Activated T-helper 2 cell treated with anti-CD3 and anti-CD28 coated beads, Interferon-gamma antibody, Interleukin-2, Interleukin-4, amounts not matched to agents 10 μg/mL and 5 μg/mL and 100 μg/mL, durations not matched to agents 14 hours and 24 hours and 36 hours (primary cell): Measurements from ENCODE around the gene PTPN22. TPM values are rescaled to one million over a fixed set of nuclear protein-coding genes. Genes with fewer than 3 reads are reported as not detected.
A peak's percentile ranks its signal among the peaks of the same experiment; 100 is the strongest.

Experiments
- DNase-seq: peaks from one replicate; pipeline ENCODE4 v3.0.0; 2021; ENCODE audit warnings: low spot score
- H3K27ac Mint-ChIP-seq: one replicate; pipeline ENCODE4 v1.8.0; 2021; ENCODE audit warnings: mixed read lengths
- H3K27me3 Mint-ChIP-seq: one replicate; pipeline ENCODE4 v1.8.0; 2021; ENCODE audit warnings: low read depth, mixed read lengths
- H3K36me3 Mint-ChIP-seq: one replicate; pipeline ENCODE4 v1.8.0; 2021; ENCODE audit warnings: low read depth, mixed read lengths
- H3K4me1 Mint-ChIP-seq: one replicate; pipeline ENCODE4 v1.8.0; 2021; ENCODE audit warnings: low read depth, mixed read lengths
- H3K4me3 Mint-ChIP-seq: one replicate; pipeline ENCODE4 v1.8.0; 2021; ENCODE audit warnings: low read depth, mild to moderate bottlenecking, moderate library complexity, mixed read lengths
- H3K9me3 Mint-ChIP-seq: one replicate; pipeline ENCODE4 v1.8.0; 2021; ENCODE audit warnings: mixed read lengths
- intact Hi-C: fragments of 100-400 bp; cut with micrococcal nuclease; formaldehyde crosslinking; loops from one replicate; pipeline ENCODE4 v1.15.1; 2023
- total RNA-seq: library from RNA; stranded (reverse); gene quantifications from 2 replicates; pipeline ENCODE4 v1.2.3, GENCODE V29; 2022

Gene PTPN22
- total RNA-seq, 1 donor from 2014 or later, result 57.8 TPM

DNA sequence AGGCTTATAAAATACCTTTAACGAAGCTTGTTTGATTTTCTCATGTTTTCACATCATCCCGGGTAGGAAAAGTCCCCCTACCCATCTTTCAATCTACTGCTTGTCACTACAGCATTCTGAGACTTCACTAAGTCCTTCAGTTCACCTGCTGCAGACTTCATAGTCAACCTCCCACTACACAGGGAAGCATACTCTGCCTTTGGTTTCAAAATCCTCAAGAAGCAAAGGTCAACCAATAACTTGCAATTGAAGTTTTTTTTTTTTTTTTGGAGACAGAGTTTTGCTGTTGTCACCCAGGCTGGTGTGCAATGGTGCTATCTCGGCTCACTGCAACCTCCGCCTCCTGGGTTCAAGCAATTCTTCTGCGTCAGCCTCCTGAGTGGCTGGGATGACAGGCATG lies 4.7 kb upstream of the PTPN22 start:
- Mint-ChIP-seq H3K9me3 (peaks cover 3% of the 10 kb centered on the region), H3K27me3 (no peaks in the 10 kb centered on the region), H3K4me1 (peaks cover 74% of the 10 kb centered on the region), H3K4me3 (no peak overlapping the region), H3K36me3 (peaks cover 11% of the 10 kb centered on the region), H3K27ac (no peak overlapping the region)
- intact Hi-C loops, result no loop called here
- DNase-seq, result no peak

DNA sequence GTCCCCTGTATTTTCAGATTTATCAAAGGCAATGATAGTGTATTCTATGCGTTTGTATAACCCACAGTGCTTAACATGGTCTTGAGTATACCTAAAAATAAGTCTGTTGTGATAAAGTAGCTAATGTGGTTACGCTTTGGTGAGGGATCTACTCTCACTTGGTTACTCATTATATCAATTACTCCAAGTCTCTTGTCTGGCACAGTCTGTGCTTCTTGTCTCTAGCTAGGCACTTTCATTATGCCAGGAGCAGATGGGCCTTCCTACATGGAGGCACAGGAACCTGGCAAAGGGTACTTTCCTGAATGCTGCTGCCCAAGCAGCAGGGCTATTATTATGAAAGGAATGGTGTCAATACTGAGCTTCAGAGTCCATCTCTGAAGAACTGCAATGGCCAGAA lies 4.2 kb upstream of the PTPN22 start:
- peak overlapping the region; percentile 66 for H3K27ac Mint-ChIP-seq
- intact Hi-C loops, result no loop called here
- H3K27me3 Mint-ChIP-seq, result no peaks in the 10 kb centered on the region
- H3K36me3 Mint-ChIP-seq, result peaks cover 11% of the 10 kb centered on the region
- DNase-seq, result no peak
- no peak overlapping the region for H3K4me3 Mint-ChIP-seq
- H3K9me3 Mint-ChIP-seq, result peaks cover 3% of the 10 kb centered on the region
- H3K4me1 Mint-ChIP-seq, result peaks cover 69% of the 10 kb centered on the region

DNA sequence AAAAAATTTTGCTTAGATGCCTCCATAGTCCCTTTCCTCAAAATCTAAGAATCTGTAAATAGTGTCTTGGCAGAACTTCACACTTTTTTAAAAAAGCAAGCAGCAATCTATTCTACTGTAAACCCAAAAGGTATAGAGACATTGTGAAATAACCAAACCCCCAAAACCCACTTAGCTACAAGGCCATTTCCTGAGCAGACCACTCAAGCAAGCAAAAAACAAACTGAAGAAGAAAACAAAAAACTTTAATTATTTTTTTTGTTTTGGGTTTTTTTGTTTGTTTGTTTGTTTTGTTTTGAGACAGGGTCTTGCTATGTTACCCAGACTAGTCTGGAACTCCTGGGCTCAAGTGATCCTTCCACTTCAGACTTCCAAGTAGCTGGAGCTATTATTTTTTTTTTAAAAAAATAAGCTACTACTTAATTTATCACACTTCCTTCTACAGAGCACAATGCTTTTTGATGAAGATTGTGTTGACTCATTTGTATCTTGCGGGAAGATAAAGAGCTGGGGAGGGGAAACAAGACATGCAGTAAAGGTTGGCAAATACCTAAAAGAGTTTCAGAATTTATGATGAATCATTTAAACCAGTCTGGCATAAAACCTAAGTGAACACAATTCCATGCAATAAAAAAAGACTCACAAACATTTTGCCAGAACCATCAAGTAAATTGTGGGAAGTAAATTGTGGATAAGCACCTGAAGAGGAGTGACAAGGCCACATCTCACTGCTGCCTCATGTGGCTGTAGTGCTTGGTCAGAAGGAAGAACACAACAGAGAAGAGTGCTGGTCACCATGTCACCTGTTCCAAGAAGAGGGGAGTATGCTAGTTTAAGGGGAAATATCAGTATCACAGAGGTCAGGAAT lies 2.7 kb upstream of the PTPN22 start:
- DNase-seq, result peak; percentile 24
- Mint-ChIP-seq H3K4me1 (peaks cover 62% of the 10 kb centered on the region), H3K36me3 (peaks cover 12% of the 10 kb centered on the region), H3K27ac (peak overlapping the region; percentile 93), H3K27me3 (no peaks in the 10 kb centered on the region), H3K4me3 (peak overlapping the region; percentile 41), H3K9me3 (peaks cover under 1% of the 10 kb centered on the region)
- intact Hi-C loops, result no loop called here

DNA sequence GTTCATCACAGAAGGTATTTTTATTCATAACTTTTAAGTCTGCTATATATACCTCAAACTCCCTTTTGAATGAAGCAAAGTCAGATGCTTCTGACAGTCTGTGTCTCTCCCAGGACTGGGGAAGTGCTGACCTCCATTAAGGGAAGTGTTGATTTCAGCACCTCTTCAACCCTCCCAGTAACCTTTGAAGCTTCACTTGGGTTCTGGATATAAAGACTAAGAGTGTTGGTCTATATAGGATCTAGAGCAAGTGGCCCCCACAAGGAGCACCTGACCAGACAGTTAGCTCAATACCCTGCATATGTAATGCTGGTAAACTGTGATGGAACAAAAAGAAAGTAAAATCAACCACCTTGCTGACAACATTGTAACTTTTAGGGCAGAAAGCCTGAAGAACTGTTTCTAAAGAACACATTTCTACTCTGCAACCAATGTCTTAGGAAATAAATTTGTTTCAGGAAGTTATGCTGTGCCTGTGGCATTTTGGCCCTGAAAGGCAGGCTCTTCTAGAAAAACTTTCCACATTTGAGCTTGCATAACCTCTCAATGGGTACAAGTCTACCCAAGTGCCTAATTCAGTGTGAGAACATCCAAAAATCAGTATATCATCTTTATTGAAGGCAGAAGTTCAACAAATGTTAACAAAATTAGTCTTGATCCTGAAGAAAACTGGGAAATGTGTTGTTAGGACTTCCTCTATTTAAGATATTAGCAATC lies 865 bp upstream of the PTPN22 start:
- no peaks in the 10 kb centered on the region for H3K27me3 Mint-ChIP-seq
- H3K4me3 Mint-ChIP-seq, result peak overlapping the region; percentile 86
- DNase-seq, result peak; percentile 13
- H3K27ac Mint-ChIP-seq, result peak overlapping the region; percentile 97
- H3K4me1 Mint-ChIP-seq, result peaks cover 66% of the 10 kb centered on the region
- no peaks in the 10 kb centered on the region for H3K9me3 Mint-ChIP-seq
- intact Hi-C loops, result loop anchor here (1.0 kb wide), 1 partner anchor 58 kb away; no protein-coding TSS in a partner anchor
- peaks cover 28% of the 10 kb centered on the region for H3K36me3 Mint-ChIP-seq

DNA sequence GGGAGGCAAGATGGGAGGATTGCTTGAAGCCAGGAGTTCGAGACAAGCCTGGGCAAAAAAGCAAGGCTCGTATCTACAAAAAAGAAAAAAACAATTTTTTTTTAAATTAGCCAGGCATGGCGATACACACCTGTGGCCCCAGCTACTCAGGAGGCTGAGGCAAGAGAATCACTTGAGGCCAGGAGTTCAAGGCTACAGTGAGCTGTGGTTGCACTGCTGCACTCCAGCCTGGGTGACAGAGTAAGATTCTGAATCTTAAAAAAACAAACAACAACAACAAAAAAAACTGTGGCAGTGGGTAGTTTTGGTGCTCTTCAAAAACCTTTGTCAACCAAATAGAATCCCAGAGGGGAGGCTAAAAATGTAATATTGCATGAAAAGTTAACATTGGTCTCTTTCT lies 734 bp downstream of the PTPN22 start:
- no peak for DNase-seq
- H3K27ac Mint-ChIP-seq, result peak overlapping the region; percentile 93
- no peaks in the 10 kb centered on the region for H3K27me3 Mint-ChIP-seq
- intact Hi-C loops, result loop anchor here (1.0 kb wide), 2 partner anchors 35 to 58 kb away; partner anchors contain the start of genes DCLRE1B and RSBN1
- peaks cover 61% of the 10 kb centered on the region for H3K4me1 Mint-ChIP-seq
- H3K9me3 Mint-ChIP-seq, result no peaks in the 10 kb centered on the region
- H3K36me3 Mint-ChIP-seq, result peaks cover 37% of the 10 kb centered on the region
- H3K4me3 Mint-ChIP-seq, result peak overlapping the region; percentile 86

- Mint-ChIP-seq H3K4me1 (peaks cover 51% of the 10 kb centered on the region), H3K36me3 (peaks cover 58% of the 10 kb centered on the region), H3K4me3 (peak overlapping the region; percentile 86), H3K27me3 (no peaks in the 10 kb centered on the region), H3K9me3 (no peaks in the 10 kb centered on the region), H3K27ac (peak overlapping the region; percentile 93)
- intact Hi-C loops, result loop anchor here (1.0 kb wide), 1 partner anchor 9 kb away; no protein-coding TSS in a partner anchor
- no peak for DNase-seq
These were observed 3.0 kb downstream of the PTPN22 start for GRCh38 chr1:113868387-113869083.

DNA sequence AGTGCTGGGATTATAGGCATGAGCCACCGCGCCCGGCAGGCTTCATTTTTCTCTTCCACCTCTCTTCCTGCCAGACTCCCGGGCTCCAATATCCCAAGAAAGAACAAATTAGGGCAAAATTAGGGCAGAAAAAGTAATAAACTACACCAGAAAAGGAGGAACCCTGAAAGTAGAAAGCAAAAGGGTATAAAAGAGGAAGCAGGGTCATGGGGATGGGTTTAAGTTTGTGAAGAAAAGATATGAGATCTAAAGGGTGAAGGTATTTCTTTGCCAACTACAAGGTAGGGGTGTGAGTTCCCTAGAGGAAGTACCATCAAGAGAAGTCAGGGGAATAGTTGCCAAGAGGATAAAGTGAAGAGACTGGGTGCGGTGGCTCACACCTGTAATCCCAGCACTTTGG lies 9.9 kb downstream of the PTPN22 start:
- intact Hi-C loops, result no loop called here
- DNase-seq, result no peak
- Mint-ChIP-seq H3K27me3 (no peaks in the 10 kb centered on the region), H3K27ac (peak overlapping the region; percentile 2), H3K4me3 (no peak overlapping the region), H3K9me3 (no peaks in the 10 kb centered on the region), H3K4me1 (peaks cover 47% of the 10 kb centered on the region), H3K36me3 (peaks cover 75% of the 10 kb centered on the region)

DNA sequence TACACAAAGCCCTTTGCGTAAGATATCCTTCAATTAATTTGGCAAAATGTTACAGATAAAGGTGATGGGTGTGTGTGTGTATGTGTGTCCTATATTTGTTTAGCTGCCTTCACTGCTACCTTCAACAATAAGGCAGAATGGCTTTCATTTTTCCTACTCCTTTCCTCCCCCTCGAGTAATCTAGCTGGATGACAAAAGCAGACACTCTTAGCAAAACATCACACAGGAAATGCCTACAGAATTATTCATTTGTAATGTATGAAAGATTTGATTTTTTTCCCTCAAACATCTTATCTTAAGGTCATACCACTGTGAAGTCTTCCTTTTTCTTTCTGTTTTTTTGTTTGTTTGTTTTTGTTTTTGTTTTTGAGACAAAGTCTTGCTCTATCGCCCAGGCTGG lies 10.6 kb downstream of the PTPN22 start:
- Mint-ChIP-seq H3K9me3 (no peaks in the 10 kb centered on the region), H3K36me3 (peaks cover 80% of the 10 kb centered on the region), H3K27me3 (no peaks in the 10 kb centered on the region), H3K4me3 (no peak overlapping the region), H3K27ac (peak overlapping the region; percentile 69), H3K4me1 (peaks cover 45% of the 10 kb centered on the region)
- DNase-seq, result no peak
- intact Hi-C loops, result no loop called here

DNA sequence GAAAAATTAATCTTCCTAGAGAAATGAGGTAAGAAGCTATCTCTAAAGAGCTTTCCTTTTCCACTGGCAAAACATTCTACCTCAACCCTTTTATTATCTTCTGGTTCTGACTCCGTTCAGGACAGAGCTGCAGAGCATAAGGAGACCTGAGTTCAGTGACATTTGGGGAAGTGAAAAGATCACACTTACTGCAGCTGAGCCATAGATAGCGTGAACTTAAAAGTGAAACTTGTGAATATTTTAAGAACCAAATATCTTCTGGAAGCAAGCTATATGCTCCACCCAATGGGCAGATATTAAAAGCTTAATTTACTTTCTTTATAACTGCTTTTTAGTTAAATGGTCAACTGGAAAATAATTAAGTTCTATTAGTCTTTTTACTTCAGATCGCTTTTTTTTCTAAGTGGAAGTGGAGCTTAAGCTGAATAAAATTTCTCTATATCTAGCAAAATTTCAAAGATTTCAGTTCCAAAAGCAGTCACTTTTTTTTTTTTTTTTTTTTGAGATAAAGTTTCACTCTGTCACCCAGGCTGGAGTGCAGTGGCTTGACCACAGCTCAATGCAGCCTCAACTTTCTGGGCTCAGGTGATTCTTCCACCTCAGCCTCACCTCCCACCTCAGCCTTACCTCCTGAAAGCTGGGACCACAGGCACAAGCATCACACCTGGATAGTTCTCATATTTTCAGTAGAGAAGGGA lies 11.9 kb downstream of the PTPN22 start:
- intact Hi-C loops, result loop anchor here (1.0 kb wide), 1 partner anchor 9 kb away; no protein-coding TSS in a partner anchor
- H3K27me3 Mint-ChIP-seq, result no peaks in the 10 kb centered on the region

GRCh38 chr1:113858982-113859381 lies 12.5 kb downstream of the PTPN22 start:
- no peak for DNase-seq
- Mint-ChIP-seq H3K4me3 (no peak overlapping the region), H3K36me3 (peaks cover 78% of the 10 kb centered on the region), H3K4me1 (peaks cover 45% of the 10 kb centered on the region), H3K27ac (no peak overlapping the region), H3K9me3 (no peaks in the 10 kb centered on the region), H3K27me3 (no peaks in the 10 kb centered on the region)
- intact Hi-C loops, result loop anchor here (1.0 kb wide), 1 partner anchor 9 kb away; no protein-coding TSS in a partner anchor

More for the DNA sequence above, 11.9 kb downstream of the PTPN22 start:
- no peak for DNase-seq
- Mint-ChIP-seq H3K36me3 (peaks cover 78% of the 10 kb centered on the region), H3K9me3 (no peaks in the 10 kb centered on the region), H3K4me1 (peaks cover 40% of the 10 kb centered on the region), H3K27ac (peak overlapping the region; percentile 59), H3K4me3 (peak overlapping the region; percentile 30)

DNA sequence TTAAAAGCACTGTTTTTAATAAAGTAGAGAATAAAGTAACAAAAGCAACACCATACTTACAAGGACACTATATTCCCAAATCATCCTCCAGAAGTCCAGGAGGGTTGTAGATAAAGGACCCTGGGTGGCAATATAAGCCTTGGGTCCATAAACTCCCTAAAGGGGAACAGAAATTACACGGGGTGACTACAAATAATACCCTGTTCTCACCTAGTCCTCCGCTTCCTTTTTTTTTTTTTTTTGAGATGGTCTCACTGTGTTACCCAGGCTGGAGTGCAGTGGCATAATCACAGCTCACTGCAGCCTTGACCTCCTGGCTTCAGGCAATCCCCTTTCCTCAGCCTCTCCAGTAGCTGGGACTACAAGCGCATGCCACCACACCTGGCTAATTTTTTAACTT lies 13.1 kb downstream of the PTPN22 start:
- no peaks in the 10 kb centered on the region for H3K27me3 Mint-ChIP-seq
- no peak for DNase-seq
- intact Hi-C loops, result no loop called here
- H3K27ac Mint-ChIP-seq, result no peak overlapping the region
- H3K4me1 Mint-ChIP-seq, result peaks cover 43% of the 10 kb centered on the region
- no peak overlapping the region for H3K4me3 Mint-ChIP-seq
- H3K36me3 Mint-ChIP-seq, result peaks cover 74% of the 10 kb centered on the region
- no peaks in the 10 kb centered on the region for H3K9me3 Mint-ChIP-seq

DNA sequence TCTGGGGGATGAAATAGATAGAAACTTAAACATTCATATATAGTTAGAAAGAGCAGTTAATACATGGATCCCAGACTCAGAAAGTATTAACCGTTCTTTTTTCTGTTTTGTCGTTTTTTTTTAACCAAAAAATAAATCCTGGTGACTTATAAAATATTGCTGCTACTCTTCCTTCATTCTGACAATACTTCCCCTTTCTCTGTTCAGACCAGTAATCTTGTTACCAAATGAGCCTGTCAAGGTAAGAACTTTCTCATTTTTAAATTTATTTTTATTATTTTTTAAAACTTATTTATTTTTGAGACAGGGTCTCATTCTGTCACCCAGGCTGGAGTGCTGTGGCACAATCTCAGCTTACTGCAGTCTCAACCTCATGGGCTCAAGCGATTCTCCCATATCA lies 13.7 kb downstream of the PTPN22 start:
- no peaks in the 10 kb centered on the region for H3K9me3 Mint-ChIP-seq
- no peak overlapping the region for H3K4me3 Mint-ChIP-seq
- no peaks in the 10 kb centered on the region for H3K27me3 Mint-ChIP-seq
- H3K36me3 Mint-ChIP-seq, result peaks cover 72% of the 10 kb centered on the region
- intact Hi-C loops, result no loop called here
- H3K27ac Mint-ChIP-seq, result no peak overlapping the region
- no peak for DNase-seq
- peaks cover 40% of the 10 kb centered on the region for H3K4me1 Mint-ChIP-seq
